ENCODE results near the gene ATRNL1. TPM values are rescaled to one million over a fixed set of nuclear protein-coding genes. Genes with fewer than 3 reads are reported as not detected.

Gene ATRNL1
- polyA plus RNA-seq, 1 of the 3 experiments (the other 2 are of a cell fraction) = 0.67 TPM

DNA sequence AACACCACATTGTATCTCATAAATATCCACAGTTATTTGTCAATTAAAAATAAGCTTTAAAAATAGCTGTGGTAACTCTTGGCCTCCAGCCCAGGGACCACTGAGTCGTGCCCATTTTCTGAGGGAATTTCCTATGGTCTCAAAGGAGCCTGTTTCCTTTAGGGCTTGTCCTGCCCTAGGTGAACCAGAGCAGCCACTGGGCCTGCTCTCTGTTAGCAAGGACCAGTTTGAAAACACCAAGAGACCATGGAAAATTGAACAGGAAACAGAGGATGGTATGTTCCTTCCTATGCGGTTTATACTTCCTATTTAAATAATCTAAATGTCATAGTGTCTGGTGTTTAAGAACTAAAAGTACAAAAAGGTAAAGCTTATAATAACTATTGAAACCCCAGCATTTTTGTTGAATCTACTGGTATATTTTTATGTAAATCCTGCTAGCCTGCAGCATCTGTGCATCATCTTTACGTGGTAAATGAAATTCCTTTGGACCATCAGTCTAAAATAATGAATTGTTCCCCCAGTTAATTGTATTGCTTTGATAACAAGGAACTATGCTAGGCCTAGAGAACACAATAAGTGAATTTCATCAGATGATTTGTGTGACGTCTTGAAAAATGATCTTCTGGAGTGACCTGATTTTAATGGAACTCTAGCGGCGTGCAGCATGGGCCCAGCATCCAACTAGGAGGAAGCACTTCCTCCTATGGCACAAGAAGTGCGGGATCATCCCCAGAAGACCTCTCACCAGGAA, 846.1 kb downstream of the ATRNL1 start:
- Histone ChIP-seq H3K4me1 (ENCODE audit: control insufficient read depth in 1 of 2, insufficient read depth in 2 of 2, low read depth in 1 of 2, low read length in 1 of 2) (peaks cover 9 to 29% of the 10 kb centered on the region in 2 experiments), H3K4me3 (ENCODE audit: low read depth in 2 of 2, low read length in 1 of 2) (no peak overlapping the region), H3K9me2 (no peaks in the 10 kb centered on the region), H3K9me3 (no peaks in the 10 kb centered on the region), H3K79me2 (ENCODE audit: insufficient read depth) (no peaks in the 10 kb centered on the region), H3K36me3 (replicated peaks in 1 of 2; ENCODE audit: control insufficient read depth in 1 of 2, insufficient read depth in 2 of 2, low read length in 1 of 2) (no peaks in the 10 kb centered on the region), H3K27ac (ENCODE audit: low read depth in 2 of 2, low read length in 1 of 2) (no peak overlapping the region), H4K20me1 (ENCODE audit: insufficient read depth) (no peaks in the 10 kb centered on the region), H3F3A (replicated peaks; ENCODE audit: insufficient read depth) (peaks cover 18% of the 10 kb centered on the region), H3K4me2 (no peak overlapping the region), H2AFZ (ENCODE audit: low read depth) (no peak overlapping the region), H3K9ac (no peak overlapping the region), H3K27me3 (ENCODE audit: insufficient read depth) (no peaks in the 10 kb centered on the region)
- no peak for DNase-seq
- ChIA-PET POLR2A (no interaction called here), CTCF (interaction anchor here (1.1 to 1.6 kb wide), 2 partner anchors 9 to 11 kb away, joined by 3 to 6 read pairs; no protein-coding TSS in a partner anchor)
- TF ChIP-seq CHD2 (IDR thresholded peaks at IDR 0.05; ENCODE audit: low read length, partially characterized antibody) = no peak
- 73% methylated on average over 7 of the region's 7 CpGs for WGBS (ENCODE audit: low lambda C conversion rate)

DNA sequence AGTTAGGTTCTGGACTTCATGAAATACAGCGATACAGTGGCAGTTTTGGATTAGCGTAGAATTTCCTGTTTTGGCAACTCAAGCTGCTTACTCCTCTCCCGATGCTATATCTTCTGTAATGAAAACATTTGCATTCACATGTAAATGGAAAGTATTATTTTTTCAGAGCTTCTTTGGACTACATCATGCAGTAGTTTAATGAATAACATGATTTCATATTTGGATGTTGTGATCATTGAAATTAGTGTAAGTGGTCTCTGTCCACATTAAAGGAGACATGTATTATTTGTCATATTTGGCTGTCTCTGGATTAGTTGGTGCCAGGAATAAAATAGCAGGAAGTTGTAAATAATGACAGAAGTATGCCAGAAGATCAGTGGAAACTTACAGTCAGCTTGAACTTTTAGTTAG, 848.2 kb downstream of the ATRNL1 start:
- H3K27ac ChIP-seq (ENCODE audit: low read depth in 2 of 2, low read length in 1 of 2) = peak overlapping the region in 1 of 2 experiments; percentile 22; a peak in 1 of 4 replicates
- H3K4me2 ChIP-seq = no peak overlapping the region
- no peaks in the 10 kb centered on the region for H3K9me2 ChIP-seq
- WGBS (ENCODE audit: low lambda C conversion rate) = 68% methylated on average over 3 of the region's 3 CpGs
- TF ChIP-seq, protein P1, sequence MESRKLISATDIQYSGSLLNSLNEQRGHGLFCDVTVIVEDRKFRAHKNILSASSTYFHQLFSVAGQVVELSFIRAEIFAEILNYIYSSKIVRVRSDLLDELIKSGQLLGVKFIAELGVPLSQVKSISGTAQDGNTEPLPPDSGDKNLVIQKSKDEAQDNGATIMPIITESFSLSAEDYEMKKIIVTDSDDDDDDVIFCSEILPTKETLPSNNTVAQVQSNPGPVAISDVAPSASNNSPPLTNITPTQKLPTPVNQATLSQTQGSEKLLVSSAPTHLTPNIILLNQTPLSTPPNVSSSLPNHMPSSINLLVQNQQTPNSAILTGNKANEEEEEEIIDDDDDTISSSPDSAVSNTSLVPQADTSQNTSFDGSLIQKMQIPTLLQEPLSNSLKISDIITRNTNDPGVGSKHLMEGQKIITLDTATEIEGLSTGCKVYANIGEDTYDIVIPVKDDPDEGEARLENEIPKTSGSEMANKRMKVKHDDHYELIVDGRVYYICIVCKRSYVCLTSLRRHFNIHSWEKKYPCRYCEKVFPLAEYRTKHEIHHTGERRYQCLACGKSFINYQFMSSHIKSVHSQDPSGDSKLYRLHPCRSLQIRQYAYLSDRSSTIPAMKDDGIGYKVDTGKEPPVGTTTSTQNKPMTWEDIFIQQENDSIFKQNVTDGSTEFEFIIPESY (IDR thresholded peaks at IDR 0.05; ENCODE audit: borderline replicate concordance, low read depth) = no peak
- no peak for TF ChIP-seq RAD21 (IDR thresholded peaks at IDR 0.05; ENCODE audit: low read length)
- TF ChIP-seq YY1 (IDR thresholded peaks at IDR 0.05; ENCODE audit: low read depth) = no peak
- no peak for TF ChIP-seq GABPA (IDR thresholded peaks at IDR 0.05; ENCODE audit: low read depth)
- TF ChIP-seq ELF1 (IDR thresholded peaks at IDR 0.05) = no peak
- peak; percentile 39; the same call in 1 of the 2 replicates for TF ChIP-seq TCF12 (IDR thresholded peaks at IDR 0.05)
- peak; percentile 56; the same call in 1 of the 2 replicates for TF ChIP-seq NFIC (IDR thresholded peaks at IDR 0.05; ENCODE audit: borderline replicate concordance)
- TF ChIP-seq, protein P2, sequence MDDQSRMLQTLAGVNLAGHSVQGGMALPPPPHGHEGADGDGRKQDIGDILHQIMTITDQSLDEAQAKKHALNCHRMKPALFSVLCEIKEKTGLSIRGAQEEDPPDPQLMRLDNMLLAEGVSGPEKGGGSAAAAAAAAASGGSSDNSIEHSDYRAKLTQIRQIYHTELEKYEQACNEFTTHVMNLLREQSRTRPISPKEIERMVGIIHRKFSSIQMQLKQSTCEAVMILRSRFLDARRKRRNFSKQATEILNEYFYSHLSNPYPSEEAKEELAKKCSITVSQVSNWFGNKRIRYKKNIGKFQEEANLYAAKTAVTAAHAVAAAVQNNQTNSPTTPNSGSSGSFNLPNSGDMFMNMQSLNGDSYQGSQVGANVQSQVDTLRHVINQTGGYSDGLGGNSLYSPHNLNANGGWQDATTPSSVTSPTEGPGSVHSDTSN (IDR thresholded peaks at IDR 0.05) = peak; percentile 50
- H3K79me2 ChIP-seq (ENCODE audit: insufficient read depth) = no peaks in the 10 kb centered on the region
- no peaks in the 10 kb centered on the region for H3K9me3 ChIP-seq
- H3K4me1 ChIP-seq (ENCODE audit: control insufficient read depth in 1 of 2, insufficient read depth in 2 of 2, low read depth in 1 of 2, low read length in 1 of 2) = peaks cover 9 to 30% of the 10 kb centered on the region in 2 experiments
- H3K9ac ChIP-seq = no peak overlapping the region
- DNase-seq = no peak
- H3F3A ChIP-seq (replicated peaks; ENCODE audit: insufficient read depth) = peaks cover 18% of the 10 kb centered on the region
- POLR2A ChIA-PET = no interaction called here
- H3K36me3 ChIP-seq (replicated peaks in 1 of 2; ENCODE audit: control insufficient read depth in 1 of 2, insufficient read depth in 2 of 2, low read length in 1 of 2) = no peaks in the 10 kb centered on the region
- CTCF ChIA-PET = no interaction called here
- no peak overlapping the region for H2AFZ ChIP-seq (ENCODE audit: low read depth)
- H4K20me1 ChIP-seq (ENCODE audit: insufficient read depth) = no peaks in the 10 kb centered on the region
- no peak overlapping the region for H3K4me3 ChIP-seq (ENCODE audit: low read depth in 2 of 2, low read length in 1 of 2)
- H3K27me3 ChIP-seq (ENCODE audit: insufficient read depth) = no peaks in the 10 kb centered on the region
